Activated CD4-positive, alpha-beta T cell treated with anti-CD3 and anti-CD28 coated beads, Interleukin-2, amount 10 ng/mL, durations not matched to agents 24 days and 14 days (primary cell): ENCODE measurements around the gene ABR. TPM values are rescaled to one million over a fixed set of nuclear protein-coding genes. Genes with fewer than 3 reads are reported as not detected.

ENCODE experiments used
- DNase-seq: peaks from one replicate; pipeline ENCODE4 v3.0.0; 2022
- H3K27ac Mint-ChIP-seq: one replicate; pipeline ENCODE4 v1.8.0; 2022; ENCODE audit warnings: mild to moderate bottlenecking, mixed read lengths
- H3K27me3 Mint-ChIP-seq: one replicate; pipeline ENCODE4 v1.8.0; 2022; ENCODE audit warnings: mixed read lengths
- H3K36me3 Mint-ChIP-seq: one replicate; pipeline ENCODE4 v1.8.0; 2022; ENCODE audit warnings: low read depth, mild to moderate bottlenecking, mixed read lengths
- H3K4me1 Mint-ChIP-seq: one replicate; pipeline ENCODE4 v1.8.0; 2021; ENCODE audit warnings: mixed read lengths
- H3K4me3 Mint-ChIP-seq: one replicate; pipeline ENCODE4 v1.8.0; 2022; ENCODE audit warnings: mild to moderate bottlenecking, moderate library complexity, mixed read lengths
- H3K9me3 Mint-ChIP-seq: one replicate; pipeline ENCODE4 v1.8.0; 2021; ENCODE audit warnings: mixed read lengths
- intact Hi-C: fragments of 100-400 bp; cut with micrococcal nuclease; formaldehyde crosslinking; loops from one replicate; pipeline ENCODE4 v1.15.1; 2023
- total RNA-seq: library from RNA; stranded (reverse); gene quantifications from 2 replicates; pipeline ENCODE4 v1.2.3, GENCODE V29; 2022

ABR gene
- total RNA-seq, 1 donor from 2014 or later: 58.9 TPM

GRCh38 chr17:1030684-1031532 is 148.9 kb downstream of the ABR start:
- no peaks in the 10 kb centered on the region for H3K36me3 Mint-ChIP-seq
- no peaks in the 10 kb centered on the region for H3K27me3 Mint-ChIP-seq
- intact Hi-C loops: no loop called here
- no peaks in the 10 kb centered on the region for H3K4me1 Mint-ChIP-seq
- H3K4me3 Mint-ChIP-seq: no peak overlapping the region
- no peak overlapping the region for H3K27ac Mint-ChIP-seq
- no peaks in the 10 kb centered on the region for H3K9me3 Mint-ChIP-seq
- DNase-seq: no peak

DNA sequence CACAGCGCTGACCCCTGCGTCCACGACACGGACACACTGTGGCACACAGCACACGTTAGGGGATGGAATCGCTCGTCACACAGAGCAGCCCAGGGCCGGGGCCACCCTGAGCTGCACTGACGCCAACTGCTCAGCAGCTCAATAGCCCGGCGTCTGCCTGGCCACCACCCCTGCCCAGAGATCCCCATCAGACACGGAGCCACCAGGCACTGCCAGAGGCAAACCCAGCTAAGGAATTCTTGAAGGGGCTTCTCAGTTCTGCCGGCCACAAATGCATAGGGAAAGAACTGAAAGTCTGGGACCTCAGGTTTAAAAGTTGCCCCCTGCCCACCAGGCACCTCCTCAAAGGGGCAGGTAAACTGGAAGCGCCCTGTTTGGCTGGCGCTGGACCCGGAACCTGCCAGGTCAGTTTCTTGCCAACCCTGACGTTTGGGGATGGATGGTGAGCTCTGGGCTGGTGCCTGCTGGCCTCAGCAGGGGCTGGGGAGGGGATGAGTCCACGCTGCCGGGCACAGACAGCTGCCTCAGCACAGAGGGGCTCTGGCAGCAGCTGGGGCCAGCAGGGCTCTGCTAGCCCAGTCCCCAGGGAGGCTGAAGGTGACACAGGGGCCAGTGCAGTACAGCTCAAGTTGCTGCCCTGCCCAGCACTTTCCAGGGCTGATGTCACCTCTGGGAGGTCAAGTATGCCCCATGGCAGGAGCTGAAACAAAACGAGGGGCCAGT is 149.7 kb downstream of the ABR start:
- no peak for DNase-seq
- no peak overlapping the region for H3K27ac Mint-ChIP-seq
- intact Hi-C loops: no loop called here
- no peaks in the 10 kb centered on the region for H3K27me3 Mint-ChIP-seq
- no peaks in the 10 kb centered on the region for H3K9me3 Mint-ChIP-seq
- peaks cover 1% of the 10 kb centered on the region for H3K36me3 Mint-ChIP-seq
- no peaks in the 10 kb centered on the region for H3K4me1 Mint-ChIP-seq
- no peak overlapping the region for H3K4me3 Mint-ChIP-seq

GRCh38 chr17:1029196-1029921 is 150.4 kb downstream of the ABR start:
- Mint-ChIP-seq H3K4me3 (no peak overlapping the region), H3K27ac (no peak overlapping the region), H3K36me3 (peaks cover 1% of the 10 kb centered on the region), H3K27me3 (no peaks in the 10 kb centered on the region), H3K9me3 (no peaks in the 10 kb centered on the region), H3K4me1 (no peaks in the 10 kb centered on the region)
- intact Hi-C loops: no loop called here
- no peak for DNase-seq

GRCh38 chr17:1027044-1027443 is 152.7 kb downstream of the ABR start:
- no peak for DNase-seq
- peaks cover 1% of the 10 kb centered on the region for H3K36me3 Mint-ChIP-seq
- H3K4me1 Mint-ChIP-seq: no peaks in the 10 kb centered on the region
- intact Hi-C loops: no loop called here
- H3K27ac Mint-ChIP-seq: no peak overlapping the region
- no peak overlapping the region for H3K4me3 Mint-ChIP-seq
- H3K9me3 Mint-ChIP-seq: no peaks in the 10 kb centered on the region
- H3K27me3 Mint-ChIP-seq: no peaks in the 10 kb centered on the region

GRCh38 chr17:1026599-1026975 is 153.2 kb downstream of the ABR start:
- intact Hi-C loops: no loop called here
- Mint-ChIP-seq H3K27ac (no peak overlapping the region), H3K4me3 (no peak overlapping the region), H3K4me1 (no peaks in the 10 kb centered on the region), H3K36me3 (peaks cover 1% of the 10 kb centered on the region), H3K9me3 (no peaks in the 10 kb centered on the region), H3K27me3 (no peaks in the 10 kb centered on the region)
- no peak for DNase-seq

DNA sequence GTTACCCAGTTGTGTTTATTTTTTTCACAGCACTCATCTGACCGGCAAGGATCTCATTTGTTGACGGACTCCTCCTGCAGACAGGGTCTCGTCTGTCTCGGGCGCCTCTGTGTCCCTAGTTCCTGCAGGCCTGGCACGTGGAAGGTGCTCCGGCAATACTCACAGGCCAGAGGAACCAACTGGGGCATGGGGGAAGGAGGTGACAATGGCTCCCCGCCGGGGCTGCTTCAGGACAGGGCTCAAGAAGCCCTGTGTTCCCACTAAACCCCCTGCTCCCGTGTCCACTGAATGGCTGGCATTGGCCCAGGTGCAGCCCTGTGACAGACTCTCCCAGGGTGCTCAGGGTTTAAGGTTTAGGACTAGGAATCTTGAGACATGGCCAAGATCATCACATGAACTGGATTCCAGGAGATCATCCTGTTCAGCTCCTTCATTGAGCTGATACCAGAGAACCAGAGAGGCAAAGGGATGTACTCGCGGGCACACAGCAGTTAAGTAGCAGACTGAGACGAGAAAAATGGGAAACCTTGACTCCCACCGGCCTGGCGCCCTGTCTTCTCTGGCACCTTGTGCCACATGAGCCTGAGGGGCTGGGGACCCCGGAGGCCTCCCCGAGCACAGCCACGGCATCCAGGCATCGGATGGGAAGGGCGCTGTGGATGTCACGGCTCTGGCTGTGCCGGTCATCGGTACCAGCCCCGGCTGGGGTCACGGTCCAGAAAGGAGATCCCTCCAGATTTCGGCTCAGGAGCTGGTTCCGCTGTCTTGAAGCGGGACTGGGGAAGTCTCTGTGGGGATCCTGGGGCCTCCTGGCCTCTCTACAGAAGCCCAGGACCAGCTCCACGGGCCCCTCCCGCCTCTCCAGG is 153.8 kb downstream of the ABR start:
- Mint-ChIP-seq H3K9me3 (no peaks in the 10 kb centered on the region), H3K27ac (no peak overlapping the region), H3K36me3 (peaks cover 1% of the 10 kb centered on the region), H3K27me3 (no peaks in the 10 kb centered on the region), H3K4me1 (no peaks in the 10 kb centered on the region), H3K4me3 (no peak overlapping the region)
- no peak for DNase-seq
- intact Hi-C loops: no loop called here

- H3K4me1 Mint-ChIP-seq: no peaks in the 10 kb centered on the region
- H3K4me3 Mint-ChIP-seq: no peak overlapping the region
- peaks cover 5% of the 10 kb centered on the region for H3K36me3 Mint-ChIP-seq
- H3K27ac Mint-ChIP-seq: no peak overlapping the region
- no peak for DNase-seq
- intact Hi-C loops: no loop called here
- H3K27me3 Mint-ChIP-seq: no peaks in the 10 kb centered on the region
- no peaks in the 10 kb centered on the region for H3K9me3 Mint-ChIP-seq
These were observed 155.7 kb downstream of the ABR start for GRCh38 chr17:1024076-1024475.

GRCh38 chr17:1022278-1023024 is 157.3 kb downstream of the ABR start:
- no peak overlapping the region for H3K27ac Mint-ChIP-seq
- H3K36me3 Mint-ChIP-seq: peaks cover 5% of the 10 kb centered on the region
- intact Hi-C loops: no loop called here
- no peaks in the 10 kb centered on the region for H3K27me3 Mint-ChIP-seq
- H3K4me3 Mint-ChIP-seq: no peak overlapping the region
- no peak for DNase-seq
- H3K4me1 Mint-ChIP-seq: no peaks in the 10 kb centered on the region
- H3K9me3 Mint-ChIP-seq: no peaks in the 10 kb centered on the region

GRCh38 chr17:1021147-1021546 is 158.6 kb downstream of the ABR start:
- peaks cover 5% of the 10 kb centered on the region for H3K36me3 Mint-ChIP-seq
- intact Hi-C loops: no loop called here
- no peaks in the 10 kb centered on the region for H3K27me3 Mint-ChIP-seq
- no peaks in the 10 kb centered on the region for H3K4me1 Mint-ChIP-seq
- H3K4me3 Mint-ChIP-seq: no peak overlapping the region
- no peak overlapping the region for H3K27ac Mint-ChIP-seq
- no peak for DNase-seq
- H3K9me3 Mint-ChIP-seq: no peaks in the 10 kb centered on the region

- intact Hi-C loops: no loop called here
- Mint-ChIP-seq H3K9me3 (no peaks in the 10 kb centered on the region), H3K4me1 (no peaks in the 10 kb centered on the region), H3K27me3 (no peaks in the 10 kb centered on the region), H3K4me3 (no peak overlapping the region), H3K27ac (no peak overlapping the region), H3K36me3 (peaks cover 3% of the 10 kb centered on the region)
- DNase-seq: no peak
These were observed 160.3 kb downstream of the ABR start for GRCh38 chr17:1019451-1019850.

DNA sequence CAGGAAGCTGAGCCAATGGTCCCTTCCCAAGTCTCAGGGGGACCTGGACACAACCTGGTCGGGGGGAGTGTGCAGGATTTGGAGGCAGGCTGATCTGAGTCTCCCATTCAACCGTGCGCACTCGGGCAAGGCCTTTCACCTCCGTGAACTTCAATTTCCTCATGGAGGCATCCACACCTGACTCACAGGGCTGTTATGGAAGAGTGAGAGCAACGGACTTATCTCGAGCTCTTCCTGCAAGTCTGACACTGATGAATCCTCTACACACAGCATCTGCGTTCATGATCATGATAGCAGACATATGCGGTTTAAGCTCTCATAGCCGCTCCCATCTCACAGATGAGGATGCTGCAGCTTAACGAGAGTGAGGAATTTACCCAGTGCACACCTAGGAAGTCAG is 161.2 kb downstream of the ABR start:
- Mint-ChIP-seq H3K36me3 (peaks cover 3% of the 10 kb centered on the region), H3K27ac (no peak overlapping the region), H3K9me3 (no peaks in the 10 kb centered on the region), H3K27me3 (no peaks in the 10 kb centered on the region), H3K4me3 (no peak overlapping the region), H3K4me1 (no peaks in the 10 kb centered on the region)
- no peak for DNase-seq
- intact Hi-C loops: no loop called here

GRCh38 chr17:1013729-1014090 is 166.1 kb downstream of the ABR start:
- intact Hi-C loops: no loop called here
- no peaks in the 10 kb centered on the region for H3K27me3 Mint-ChIP-seq
- H3K9me3 Mint-ChIP-seq: no peaks in the 10 kb centered on the region
- H3K36me3 Mint-ChIP-seq: peaks cover 2% of the 10 kb centered on the region
- no peaks in the 10 kb centered on the region for H3K4me1 Mint-ChIP-seq
- no peak for DNase-seq
- H3K27ac Mint-ChIP-seq: no peak overlapping the region
- no peak overlapping the region for H3K4me3 Mint-ChIP-seq
